Inferior parietal cortex (tissue), 1 donor: ENCODE measurements around the gene TIMM13.
A peak's percentile ranks its signal among the peaks of the same experiment; 100 is the strongest.
"Not testable (repeated sequence)": the region's sequence is repeated elsewhere in the genome, so short reads cannot be mapped to it uniquely, and the experiment has no call there.

Experiments
- DNase-seq: peaks from one replicate; pipeline ENCODE4 v3.0.0-alpha.2; 2016; ENCODE audit errors: extremely low spot score

Gene TIMM13

DNA sequence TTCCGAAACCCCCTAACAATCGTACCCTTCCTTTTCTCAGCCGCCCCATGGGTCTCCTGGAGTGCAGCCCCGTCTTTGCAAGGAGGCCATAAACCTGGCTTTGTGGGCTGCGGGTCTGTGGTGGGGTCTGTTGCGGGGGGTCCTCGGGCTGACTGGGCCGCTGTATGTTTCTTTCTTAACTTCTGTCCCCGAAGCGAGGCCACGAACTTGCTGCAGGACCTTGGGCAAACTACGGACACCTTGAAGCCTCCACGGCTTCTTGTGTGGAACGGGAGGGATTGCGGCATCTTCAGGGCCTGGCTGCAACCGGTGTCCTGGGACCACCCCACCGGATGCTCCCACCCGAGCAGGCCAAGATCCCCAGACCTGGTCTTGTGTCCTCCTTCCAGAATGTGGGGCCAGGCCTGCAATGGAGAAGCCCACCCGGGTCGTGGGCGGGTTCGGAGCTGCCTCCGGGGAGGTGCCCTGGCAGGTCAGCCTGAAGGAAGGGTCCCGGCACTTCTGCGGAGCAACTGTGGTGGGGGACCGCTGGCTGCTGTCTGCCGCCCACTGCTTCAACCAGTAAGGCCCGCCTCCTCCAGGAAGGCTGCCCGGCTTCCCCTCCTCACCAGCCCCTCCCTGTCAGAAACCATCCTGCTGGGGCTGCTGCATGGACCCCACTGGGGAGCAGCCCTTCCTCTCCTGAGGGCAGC, 12.0 kb downstream of the TIMM13 start:
- DNase-seq, result no peak

- no peak for DNase-seq
Observed at GRCh38 chr19:2413629-2414028, 13.8 kb downstream of the TIMM13 start.

GRCh38 chr19:2413159-2413558, 14.2 kb downstream of the TIMM13 start:
- DNase-seq, result no peak

- DNase-seq, result no peak
Observed at GRCh38 chr19:2412449-2412848, 14.9 kb downstream of the TIMM13 start.

- no peak for DNase-seq
Observed at GRCh38 chr19:2411709-2412108, 15.7 kb downstream of the TIMM13 start.

- DNase-seq, result no peak
Observed at GRCh38 chr19:2410023-2410422, 17.4 kb downstream of the TIMM13 start.

DNA sequence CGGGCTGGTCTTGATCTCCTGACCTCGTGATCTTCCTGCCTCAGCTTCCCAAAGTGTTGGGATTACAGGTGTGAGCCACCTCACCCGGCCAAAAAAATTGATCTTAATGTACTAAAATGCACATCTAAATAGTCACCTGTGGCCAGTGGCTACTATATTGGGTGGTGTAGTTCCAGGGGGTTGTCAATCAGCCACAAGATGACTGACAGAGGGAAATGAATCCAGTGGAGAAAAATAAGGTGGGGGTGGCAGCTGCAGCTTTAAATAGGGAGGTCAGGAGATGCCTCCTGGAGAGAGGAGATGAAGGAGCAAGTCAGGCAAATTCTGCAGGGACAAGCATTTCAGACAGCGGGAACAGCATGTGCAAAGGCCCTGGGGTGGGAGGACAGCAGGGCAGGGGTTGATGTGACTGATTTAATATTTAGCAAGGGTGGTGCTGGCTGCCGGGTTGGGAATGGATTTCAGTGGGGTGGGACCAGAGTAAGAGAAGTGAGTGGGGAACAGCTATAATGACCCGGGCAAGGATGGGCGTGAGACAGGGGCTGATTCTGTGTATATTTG, 18.0 kb downstream of the TIMM13 start:
- DNase-seq, result no peak

DNA sequence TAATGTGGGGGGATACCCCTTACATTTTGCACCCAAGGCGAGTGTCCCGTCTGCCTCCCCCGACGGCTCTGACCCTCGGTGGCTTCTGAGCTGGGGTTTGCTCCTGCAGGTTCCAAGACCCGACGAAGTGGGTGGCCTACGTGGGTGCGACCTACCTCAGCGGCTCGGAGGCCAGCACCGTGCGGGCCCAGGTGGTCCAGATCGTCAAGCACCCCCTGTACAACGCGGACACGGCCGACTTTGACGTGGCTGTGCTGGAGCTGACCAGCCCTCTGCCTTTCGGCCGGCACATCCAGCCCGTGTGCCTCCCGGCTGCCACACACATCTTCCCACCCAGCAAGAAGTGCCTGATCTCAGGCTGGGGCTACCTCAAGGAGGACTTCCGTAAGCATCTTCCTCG, 19.1 kb downstream of the TIMM13 start:
- no peak for DNase-seq

- DNase-seq, result no peak
Observed at GRCh38 chr19:2399582-2399981, 27.8 kb downstream of the TIMM13 start.

DNA sequence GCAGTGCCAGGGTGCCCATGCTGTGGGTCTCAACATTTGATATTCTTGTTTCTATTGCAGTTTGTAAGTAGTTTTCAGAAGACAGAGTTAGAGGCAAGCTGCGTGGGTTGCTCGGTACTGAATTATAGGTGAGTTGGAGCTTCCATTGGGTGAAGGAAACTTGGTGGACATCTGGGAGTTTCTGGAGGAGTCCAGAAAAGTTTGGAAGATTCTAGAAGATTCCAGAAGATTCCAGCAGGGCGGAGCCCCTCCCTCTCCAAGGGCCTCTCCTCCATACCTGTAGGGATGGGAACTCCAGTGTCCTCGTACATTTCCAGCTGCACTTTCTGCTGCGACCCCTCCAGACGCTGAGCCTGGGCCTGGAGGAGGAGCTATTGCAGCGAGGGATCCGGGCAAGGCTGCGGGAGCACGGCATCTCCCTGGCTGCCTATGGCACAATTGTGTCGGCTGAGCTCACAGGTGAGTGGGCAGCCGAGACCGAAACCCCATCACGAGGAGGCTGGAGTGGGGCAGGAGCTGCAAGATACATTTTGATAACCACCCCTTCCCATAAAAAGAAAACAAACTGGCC, 28.6 kb downstream of the TIMM13 start:
- no peak for DNase-seq

- not testable (repeated sequence) for DNase-seq
Observed at GRCh38 chr19:2397173-2397572, 30.2 kb downstream of the TIMM13 start.

DNA sequence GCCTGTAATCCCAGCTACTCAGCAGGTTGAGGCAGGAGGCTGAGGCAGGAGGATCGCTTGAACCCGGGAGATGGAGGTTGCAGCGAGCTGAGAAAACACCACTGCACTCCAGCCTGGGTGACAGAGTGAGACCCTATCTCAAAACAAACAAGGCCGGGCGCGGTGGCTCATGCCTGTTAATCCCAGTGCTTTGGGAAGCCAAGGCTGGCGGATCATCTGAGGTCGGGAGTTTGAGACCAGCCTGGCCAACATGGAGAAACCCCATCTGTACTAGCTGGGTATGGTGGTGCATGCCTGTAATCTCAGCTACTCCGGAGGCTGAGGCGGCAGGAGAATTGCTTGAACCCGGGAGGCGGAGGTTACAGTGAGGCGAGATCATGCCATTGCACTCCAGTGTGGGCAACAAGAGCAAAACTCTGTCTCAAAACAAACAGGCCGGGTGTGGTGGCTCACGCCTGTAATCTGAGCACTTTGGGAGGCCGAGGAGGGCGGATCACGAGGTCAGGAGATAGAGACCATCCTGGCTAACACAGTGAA, 32.0 kb downstream of the TIMM13 start:
- DNase-seq, result not testable (repeated sequence)

GRCh38 chr19:2394442-2395292, 32.7 kb downstream of the TIMM13 start:
- no peak for DNase-seq

- no peak for DNase-seq
Observed at GRCh38 chr19:2394054-2394441, 33.3 kb downstream of the TIMM13 start.

- DNase-seq, result not testable (repeated sequence)
Observed at GRCh38 chr19:2392899-2393298, 34.5 kb downstream of the TIMM13 start.

DNA sequence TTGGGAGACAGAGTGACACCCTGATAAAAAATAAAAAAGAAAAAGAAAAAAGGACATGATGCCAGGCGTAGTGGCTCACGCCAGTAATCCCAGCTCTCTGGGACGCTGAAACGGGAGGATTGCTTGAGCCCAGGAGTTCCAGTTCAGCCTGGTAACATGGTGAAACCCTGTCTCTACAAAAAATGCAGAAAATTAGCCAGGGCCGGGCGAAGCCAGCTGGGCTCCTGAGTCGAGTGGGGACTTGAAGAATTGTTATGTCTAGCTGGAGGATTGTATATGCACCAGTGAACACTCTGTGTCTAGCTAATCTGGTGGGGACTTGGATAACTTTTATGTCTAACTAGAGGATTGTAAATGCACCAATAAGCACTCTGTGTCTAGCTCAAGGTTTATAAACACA, 35.0 kb downstream of the TIMM13 start:
- no peak for DNase-seq

- peak; percentile 77 for DNase-seq
Observed at GRCh38 chr19:2391118-2391725, 36.2 kb downstream of the TIMM13 start.

DNA sequence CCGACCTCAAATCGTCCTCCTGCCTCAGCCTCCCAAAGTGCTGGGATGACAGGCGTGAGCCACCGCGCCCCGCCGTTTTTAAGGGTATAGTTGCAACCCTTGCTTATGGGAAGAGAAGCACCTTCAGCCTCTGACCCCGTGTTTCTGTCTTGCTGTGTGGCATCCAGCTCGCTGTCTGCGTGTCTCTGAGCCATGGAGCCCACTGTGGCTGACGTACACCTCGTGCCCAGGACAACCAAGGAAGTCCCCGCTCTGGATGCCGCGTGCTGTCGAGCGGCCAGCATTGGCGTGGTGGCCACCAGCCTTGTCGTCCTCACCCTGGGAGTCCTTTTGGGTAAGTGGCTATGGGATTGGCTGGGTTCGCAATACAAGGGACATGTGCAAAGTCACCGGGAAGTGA, 37.8 kb downstream of the TIMM13 start:
- DNase-seq, result no peak

DNA sequence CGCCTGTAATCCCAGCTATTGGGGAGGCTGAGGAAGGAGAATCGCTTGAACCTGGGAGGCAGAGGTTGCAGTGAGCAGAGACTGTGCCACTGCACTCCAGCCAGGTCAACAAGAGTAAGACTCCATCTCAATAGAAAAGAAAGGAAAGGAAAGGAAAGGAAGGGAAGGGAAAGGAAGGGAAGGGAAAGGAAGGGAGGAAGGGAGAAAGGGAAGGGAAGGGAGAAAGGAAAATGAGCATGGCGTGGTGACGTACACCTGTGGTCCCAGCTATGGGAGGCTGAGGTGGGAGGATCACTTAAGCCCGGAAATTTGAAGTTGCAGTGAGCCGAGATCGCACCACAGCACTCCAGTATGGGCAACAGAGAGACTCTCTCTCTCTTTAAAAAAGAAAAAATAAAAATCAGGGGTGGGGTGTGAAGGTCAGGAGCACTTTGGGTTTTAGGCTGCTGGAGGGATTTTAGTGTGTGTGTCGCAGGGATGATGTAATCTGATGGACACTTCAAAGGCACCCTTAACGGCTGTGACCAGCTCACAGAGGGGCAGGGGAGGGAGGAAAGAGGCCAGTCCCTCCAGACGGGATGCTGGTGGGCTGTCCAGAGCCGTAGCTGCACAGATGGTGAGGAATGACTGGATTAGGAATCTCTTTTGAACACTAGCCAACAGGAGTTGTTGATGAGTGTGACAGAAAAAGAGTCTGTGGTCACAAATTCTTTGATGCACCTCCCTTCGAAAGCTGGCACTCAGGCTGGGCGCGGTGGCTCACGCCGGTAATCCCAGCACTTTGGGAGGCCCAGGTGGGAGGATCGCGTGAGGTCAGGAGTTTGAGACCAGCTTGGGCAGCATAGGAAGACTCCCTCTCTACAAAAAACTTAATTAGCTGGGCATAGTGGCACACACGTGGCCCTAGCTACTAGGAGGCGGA, 39.8 kb downstream of the TIMM13 start:
- DNase-seq, result no peak

DNA sequence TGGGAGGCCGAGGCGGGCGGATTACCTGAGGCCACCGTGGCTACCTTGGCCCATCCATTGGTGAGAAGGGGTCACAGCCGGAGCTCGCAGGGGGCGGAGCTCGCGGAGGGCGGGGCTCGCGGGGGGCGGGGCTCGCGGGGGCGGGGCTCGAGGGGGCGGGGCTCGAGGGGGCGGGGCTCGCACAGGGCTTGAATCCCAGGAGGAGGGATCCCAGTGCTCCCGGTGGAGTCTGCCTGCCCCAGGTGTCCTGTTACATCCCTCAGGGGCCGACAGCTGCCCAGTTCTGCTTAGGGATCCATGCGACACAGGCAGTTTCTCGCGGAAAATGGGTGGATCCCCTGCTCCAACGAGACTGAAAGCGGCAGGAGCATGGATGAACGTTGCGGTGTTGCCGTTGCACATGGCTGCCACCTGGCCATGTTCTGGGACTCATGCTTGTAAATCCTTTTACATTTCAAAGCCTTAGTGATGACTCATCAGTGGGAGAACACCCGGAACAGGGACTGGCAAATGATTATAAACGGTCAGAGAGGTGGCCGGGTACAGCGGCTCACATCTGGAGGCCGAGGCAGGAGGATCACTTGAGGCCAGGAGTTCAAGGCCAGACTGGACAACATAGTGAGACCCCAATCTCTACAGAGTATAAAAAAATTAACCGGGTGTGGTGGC, 42.2 kb downstream of the TIMM13 start:
- peak; percentile 15 for DNase-seq
